T-helper 1 cell treated with Interleukin-12 subunit alpha and Interleukin-12 subunit beta and Interleukin-4 antibody, amounts not matched to agents 30 μg/mL and 1 μg/mL, for 36 hours (primary cell): Measurements from ENCODE around the gene LRFN3.
"Not testable (repeated sequence)": the region's sequence is repeated elsewhere in the genome, so short reads cannot be mapped to it uniquely, and the experiment has no call there.

Experiments used
- H3K27ac Mint-ChIP-seq: one replicate; pipeline ENCODE4 v1.8.0; 2021; ENCODE audit warnings: mild to moderate bottlenecking, mixed read lengths
- H3K27me3 Mint-ChIP-seq: one replicate; pipeline ENCODE4 v1.8.0; 2021; ENCODE audit warnings: low read depth, mixed read lengths
- H3K36me3 Mint-ChIP-seq: one replicate; pipeline ENCODE4 v1.8.0; 2021; ENCODE audit warnings: low read depth, mixed read lengths
- H3K4me1 Mint-ChIP-seq: one replicate; pipeline ENCODE4 v1.8.0; 2021; ENCODE audit warnings: low read depth, mixed read lengths
- H3K4me3 Mint-ChIP-seq: one replicate; pipeline ENCODE4 v1.8.0; 2021; ENCODE audit warnings: mild to moderate bottlenecking, moderate library complexity, mixed read lengths
- H3K9me3 Mint-ChIP-seq: one replicate; pipeline ENCODE4 v1.8.0; 2021; ENCODE audit warnings: mixed read lengths

Gene LRFN3

GRCh38 chr19:35940078-35940775 lies 4.1 kb downstream of the LRFN3 start:
- Mint-ChIP-seq H3K36me3 (peaks cover 12% of the 10 kb centered on the region), H3K27me3 (no peaks in the 10 kb centered on the region), H3K27ac (no peak overlapping the region), H3K4me3 (no peak overlapping the region), H3K4me1 (peaks cover 23% of the 10 kb centered on the region), H3K9me3 (no peaks in the 10 kb centered on the region)

- peaks cover 15% of the 10 kb centered on the region for H3K36me3 Mint-ChIP-seq
- no peak overlapping the region for H3K27ac Mint-ChIP-seq
- no peaks in the 10 kb centered on the region for H3K9me3 Mint-ChIP-seq
- no peaks in the 10 kb centered on the region for H3K27me3 Mint-ChIP-seq
- H3K4me3 Mint-ChIP-seq: no peak overlapping the region
- peaks cover 24% of the 10 kb centered on the region for H3K4me1 Mint-ChIP-seq
These were observed 4.7 kb downstream of the LRFN3 start for GRCh38 chr19:35940839-35941238.

GRCh38 chr19:35942235-35942634 lies 6.1 kb downstream of the LRFN3 start:
- peaks cover 20% of the 10 kb centered on the region for H3K4me1 Mint-ChIP-seq
- peaks cover 15% of the 10 kb centered on the region for H3K36me3 Mint-ChIP-seq
- no peaks in the 10 kb centered on the region for H3K9me3 Mint-ChIP-seq
- no peak overlapping the region for H3K4me3 Mint-ChIP-seq
- no peaks in the 10 kb centered on the region for H3K27me3 Mint-ChIP-seq
- H3K27ac Mint-ChIP-seq: no peak overlapping the region

GRCh38 chr19:35943321-35944301 lies 7.4 kb downstream of the LRFN3 start:
- Mint-ChIP-seq H3K4me3 (no peak overlapping the region), H3K27ac (no peak overlapping the region), H3K27me3 (no peaks in the 10 kb centered on the region), H3K36me3 (peaks cover 15% of the 10 kb centered on the region), H3K4me1 (peaks cover 12% of the 10 kb centered on the region), H3K9me3 (no peaks in the 10 kb centered on the region)

GRCh38 chr19:35944556-35944955 lies 8.4 kb downstream of the LRFN3 start:
- Mint-ChIP-seq H3K27ac (no peak overlapping the region), H3K36me3 (peaks cover 13% of the 10 kb centered on the region), H3K4me3 (no peak overlapping the region), H3K27me3 (no peaks in the 10 kb centered on the region), H3K9me3 (no peaks in the 10 kb centered on the region), H3K4me1 (peaks cover 14% of the 10 kb centered on the region)

- Mint-ChIP-seq H3K27me3 (no peaks in the 10 kb centered on the region), H3K4me1 (peaks cover 16% of the 10 kb centered on the region), H3K36me3 (peaks cover 13% of the 10 kb centered on the region), H3K4me3 (no peak overlapping the region), H3K27ac (no peak overlapping the region), H3K9me3 (no peaks in the 10 kb centered on the region)
These were observed 9.1 kb downstream of the LRFN3 start for GRCh38 chr19:35945121-35945790.

GRCh38 chr19:35946203-35946602 lies 10.0 kb downstream of the LRFN3 start:
- H3K9me3 Mint-ChIP-seq: no peaks in the 10 kb centered on the region
- peaks cover 17% of the 10 kb centered on the region for H3K4me1 Mint-ChIP-seq
- peak overlapping the region; percentile 23 for H3K27ac Mint-ChIP-seq
- H3K36me3 Mint-ChIP-seq: peaks cover 9% of the 10 kb centered on the region
- no peak overlapping the region for H3K4me3 Mint-ChIP-seq
- H3K27me3 Mint-ChIP-seq: no peaks in the 10 kb centered on the region

- H3K9me3 Mint-ChIP-seq: no peaks in the 10 kb centered on the region
- peak overlapping the region; percentile 31 for H3K27ac Mint-ChIP-seq
- H3K36me3 Mint-ChIP-seq: peaks cover 5% of the 10 kb centered on the region
- H3K4me1 Mint-ChIP-seq: peaks cover 33% of the 10 kb centered on the region
- H3K27me3 Mint-ChIP-seq: no peaks in the 10 kb centered on the region
- H3K4me3 Mint-ChIP-seq: no peak overlapping the region
These were observed 13.0 kb downstream of the LRFN3 start for GRCh38 chr19:35949131-35949530.

- peaks cover 32% of the 10 kb centered on the region for H3K4me1 Mint-ChIP-seq
- no peak overlapping the region for H3K4me3 Mint-ChIP-seq
- no peak overlapping the region for H3K27ac Mint-ChIP-seq
- peaks cover 13% of the 10 kb centered on the region for H3K27me3 Mint-ChIP-seq
- H3K36me3 Mint-ChIP-seq: peaks cover 3% of the 10 kb centered on the region
- peaks cover 5% of the 10 kb centered on the region for H3K9me3 Mint-ChIP-seq
These were observed 19.9 kb downstream of the LRFN3 start for GRCh38 chr19:35955881-35956634.

GRCh38 chr19:35957411-35957810 lies 21.2 kb downstream of the LRFN3 start:
- H3K9me3 Mint-ChIP-seq, H3K4me3 Mint-ChIP-seq, H3K36me3 Mint-ChIP-seq: not testable (repeated sequence)
- peaks cover 17% of the 10 kb centered on the region for H3K27me3 Mint-ChIP-seq
- peaks cover 30% of the 10 kb centered on the region for H3K4me1 Mint-ChIP-seq
- H3K27ac Mint-ChIP-seq: peak overlapping the region; percentile 23

GRCh38 chr19:35958660-35959039 lies 22.5 kb downstream of the LRFN3 start:
- Mint-ChIP-seq H3K9me3 (peaks cover 5% of the 10 kb centered on the region), H3K4me3 (peak overlapping the region; percentile 76), H3K27ac (peak overlapping the region; percentile 65), H3K4me1 (peaks cover 22% of the 10 kb centered on the region), H3K36me3 (peaks cover 3% of the 10 kb centered on the region), H3K27me3 (peaks cover 17% of the 10 kb centered on the region)

GRCh38 chr19:35959040-35959967 lies 23.1 kb downstream of the LRFN3 start:
- Mint-ChIP-seq H3K27me3 (peaks cover 17% of the 10 kb centered on the region), H3K36me3 (peaks cover 3% of the 10 kb centered on the region), H3K4me3 (peak overlapping the region; percentile 25), H3K27ac (no peak overlapping the region), H3K9me3 (peaks cover 5% of the 10 kb centered on the region), H3K4me1 (peaks cover 17% of the 10 kb centered on the region)

- peaks cover 3% of the 10 kb centered on the region for H3K36me3 Mint-ChIP-seq
- H3K4me1 Mint-ChIP-seq: peaks cover 16% of the 10 kb centered on the region
- no peak overlapping the region for H3K27ac Mint-ChIP-seq
- peaks cover 17% of the 10 kb centered on the region for H3K27me3 Mint-ChIP-seq
- no peak overlapping the region for H3K4me3 Mint-ChIP-seq
- H3K9me3 Mint-ChIP-seq: peaks cover 5% of the 10 kb centered on the region
These were observed 23.8 kb downstream of the LRFN3 start for GRCh38 chr19:35959968-35960320.
